ENCODE measurements around the gene HEMK1. TPM values are rescaled to one million over a fixed set of nuclear protein-coding genes. Genes with fewer than 3 reads are reported as not detected.

HEMK1 gene
- total RNA-seq, 3 donors from 2014 or later = 19.7 to 29.9 (median 22.6) TPM

- peak; percentile 96 to 97 (median 97) for DNase-seq
Observed at GRCh38 chr3:50600841-50601591, 31.7 kb downstream of the HEMK1 start.

DNA sequence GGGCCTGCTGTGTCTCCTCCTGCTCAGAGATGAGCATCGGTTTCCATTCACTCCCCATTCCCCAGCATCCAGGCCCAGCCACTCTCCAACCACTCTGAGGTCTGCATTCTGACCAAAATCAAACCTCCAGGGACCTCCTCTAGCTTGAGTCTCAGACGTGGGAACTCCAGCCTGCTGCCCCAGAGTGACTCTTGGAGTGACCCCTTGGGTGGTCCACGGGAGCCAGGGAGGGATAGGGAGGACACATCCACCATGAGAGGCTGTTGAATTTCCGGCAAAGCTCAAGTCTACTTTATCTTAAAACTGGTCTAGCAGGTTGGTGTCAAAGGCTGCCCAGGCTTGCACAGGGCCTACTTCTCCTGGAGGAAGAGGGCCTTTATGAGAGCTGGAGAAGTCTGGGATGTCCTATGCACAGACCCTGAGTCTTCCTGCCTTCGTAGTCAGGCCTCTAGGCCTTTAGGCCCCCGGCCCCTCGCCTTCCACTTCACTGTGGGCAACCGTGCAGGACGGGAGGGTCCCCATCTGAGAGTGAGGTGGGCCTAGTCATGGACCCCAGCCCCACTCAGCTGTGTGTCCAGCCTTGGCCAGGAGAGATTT, 33.4 kb downstream of the HEMK1 start:
- ATAC-seq (peak; percentile 29), DNase-seq (peak; percentile 53 to 55 (median 55))
- intact Hi-C loops (cut with DNase I, micrococcal nuclease) = no loop called here
- TF ChIP-seq, protein P1, sequence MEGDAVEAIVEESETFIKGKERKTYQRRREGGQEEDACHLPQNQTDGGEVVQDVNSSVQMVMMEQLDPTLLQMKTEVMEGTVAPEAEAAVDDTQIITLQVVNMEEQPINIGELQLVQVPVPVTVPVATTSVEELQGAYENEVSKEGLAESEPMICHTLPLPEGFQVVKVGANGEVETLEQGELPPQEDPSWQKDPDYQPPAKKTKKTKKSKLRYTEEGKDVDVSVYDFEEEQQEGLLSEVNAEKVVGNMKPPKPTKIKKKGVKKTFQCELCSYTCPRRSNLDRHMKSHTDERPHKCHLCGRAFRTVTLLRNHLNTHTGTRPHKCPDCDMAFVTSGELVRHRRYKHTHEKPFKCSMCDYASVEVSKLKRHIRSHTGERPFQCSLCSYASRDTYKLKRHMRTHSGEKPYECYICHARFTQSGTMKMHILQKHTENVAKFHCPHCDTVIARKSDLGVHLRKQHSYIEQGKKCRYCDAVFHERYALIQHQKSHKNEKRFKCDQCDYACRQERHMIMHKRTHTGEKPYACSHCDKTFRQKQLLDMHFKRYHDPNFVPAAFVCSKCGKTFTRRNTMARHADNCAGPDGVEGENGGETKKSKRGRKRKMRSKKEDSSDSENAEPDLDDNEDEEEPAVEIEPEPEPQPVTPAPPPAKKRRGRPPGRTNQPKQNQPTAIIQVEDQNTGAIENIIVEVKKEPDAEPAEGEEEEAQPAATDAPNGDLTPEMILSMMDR (IDR thresholded peaks at IDR 0.05) = no peak
- Histone ChIP-seq H3K4me1 (ENCODE audit: low read depth) (peaks cover 55% of the 10 kb centered on the region), H3K4me3 (no peak overlapping the region), H3K36me3 (ENCODE audit: low read depth) (peaks cover 9% of the 10 kb centered on the region), H3K9me3 (no peaks in the 10 kb centered on the region)

More at GRCh38 chr3:50600841-50601591, 31.7 kb downstream of the HEMK1 start:
- no peaks in the 10 kb centered on the region for H3K9me3 ChIP-seq
- no peak overlapping the region for H3K4me3 ChIP-seq
- H3K4me1 ChIP-seq (ENCODE audit: low read depth) = peaks cover 43% of the 10 kb centered on the region
- H3K36me3 ChIP-seq (ENCODE audit: low read depth) = no peaks in the 10 kb centered on the region
- ATAC-seq = peak; percentile 88
- intact Hi-C loops (cut with DNase I, micrococcal nuclease) = no loop called here
- TF ChIP-seq, protein P1 (IDR thresholded peaks at IDR 0.05) = no peak

DNA sequence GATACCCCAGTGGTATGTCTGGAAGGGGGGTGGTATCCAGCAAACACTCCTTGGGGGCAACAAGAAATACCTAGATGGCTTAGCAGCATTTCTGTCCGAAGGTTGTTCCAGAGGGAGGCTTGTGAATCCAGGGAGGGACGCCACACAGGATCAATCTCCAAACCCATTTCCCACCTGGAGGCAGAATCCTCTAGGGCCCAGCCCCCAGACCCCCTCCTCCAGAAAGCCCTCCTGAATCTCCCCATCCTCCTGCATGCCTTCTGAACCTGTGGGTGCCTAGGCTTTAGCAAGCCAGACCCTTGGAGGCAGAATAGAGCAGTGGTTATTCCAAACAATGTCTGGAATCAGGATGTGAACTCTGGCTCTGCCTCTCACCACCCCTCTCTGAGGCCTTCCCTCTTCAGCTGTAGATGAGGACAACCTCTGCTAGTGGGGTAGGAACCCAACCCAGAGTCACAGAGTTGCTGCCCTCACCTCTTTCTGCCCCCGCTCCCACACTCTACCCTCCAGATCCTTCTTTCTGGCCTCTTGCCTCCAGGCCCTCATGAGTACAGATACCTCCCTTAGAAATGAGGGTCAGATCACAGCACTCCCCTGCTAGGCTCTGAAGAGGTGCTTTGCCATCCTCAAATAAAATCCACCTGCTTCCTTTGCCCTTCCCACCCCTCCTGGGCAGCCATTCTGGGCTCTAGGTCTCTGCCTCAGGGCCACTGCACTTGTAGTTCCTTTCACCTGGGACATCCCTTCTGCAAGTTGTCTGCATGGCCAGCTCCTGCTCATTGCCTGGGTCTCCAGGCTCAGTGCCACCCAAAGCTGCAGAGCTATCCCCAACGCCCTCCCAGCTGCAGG, 34.2 kb downstream of the HEMK1 start:
- peaks cover 61% of the 10 kb centered on the region for H3K4me1 ChIP-seq (ENCODE audit: low read depth)
- ATAC-seq = no peak
- peaks cover 9% of the 10 kb centered on the region for H3K36me3 ChIP-seq (ENCODE audit: low read depth)
- no peak overlapping the region for H3K4me3 ChIP-seq
- no peak for DNase-seq
- no peaks in the 10 kb centered on the region for H3K9me3 ChIP-seq
- intact Hi-C loops (cut with DNase I, micrococcal nuclease) = no loop called here
- TF ChIP-seq, protein P1 (IDR thresholded peaks at IDR 0.05) = no peak

DNA sequence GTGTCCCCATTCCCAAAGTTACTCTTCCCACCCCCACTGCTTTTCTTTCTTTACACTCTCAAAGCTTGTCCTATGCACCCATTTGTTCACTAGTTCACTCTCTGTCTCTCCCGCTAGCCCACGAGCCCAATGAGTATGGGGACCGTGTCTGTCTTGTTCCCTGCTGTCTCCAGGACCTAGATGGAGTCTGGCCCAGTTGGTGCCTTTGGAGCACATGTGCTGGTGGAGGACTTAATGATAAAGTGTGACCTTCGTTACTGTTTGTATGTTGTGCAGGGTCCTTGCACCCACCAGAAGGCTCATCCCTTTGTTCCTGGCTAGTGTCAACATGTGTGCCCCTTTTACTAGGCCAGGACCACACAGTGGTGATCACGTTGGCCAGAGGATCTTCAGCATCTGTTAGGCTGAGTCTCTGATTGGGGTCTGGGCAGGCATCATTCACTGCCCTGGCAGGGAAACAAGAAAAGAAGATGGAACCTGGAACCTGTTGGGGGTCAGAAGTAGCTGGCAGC, 34.8 kb downstream of the HEMK1 start:
- DNase-seq = no peak
- Histone ChIP-seq H3K4me3 (no peak overlapping the region), H3K4me1 (ENCODE audit: low read depth) (peaks cover 66% of the 10 kb centered on the region), H3K9me3 (no peaks in the 10 kb centered on the region), H3K36me3 (ENCODE audit: low read depth) (peaks cover 9% of the 10 kb centered on the region)
- intact Hi-C loops (cut with DNase I, micrococcal nuclease) = no loop called here
- ATAC-seq = no peak
- TF ChIP-seq, protein P1 (IDR thresholded peaks at IDR 0.05) = no peak

All from mucosa of descending colon (tissue), 3 donors.